HG03439 (cell line): ENCODE results near the gene RAD21L1.
"Not testable (repeated sequence)": the region's sequence is repeated elsewhere in the genome, so short reads cannot be mapped to it uniquely, and the experiment has no call there.

Experiments
- ATAC-seq: cut with Tn5 transposase; IDR thresholded peaks from one replicate; pipeline ENCODE4 v1.9.1; 2021; ENCODE audit warnings: mild to moderate bottlenecking, moderate library complexity; ENCODE audit not compliant: unreplicated experiment

Gene RAD21L1

GRCh38 chr20:1199212-1199873 is 26.5 kb upstream of the RAD21L1 start:
- no peak for ATAC-seq

GRCh38 chr20:1199964-1200363 is 25.9 kb upstream of the RAD21L1 start:
- no peak for ATAC-seq

- no peak for ATAC-seq
Measured at GRCh38 chr20:1202762-1203504, 22.9 kb upstream of the RAD21L1 start, which contains the start of gene C20orf202. Gene C20orf202, plus strand, starts transcription at chr20:1203454. Its CDS starts 132 bp downstream, at chr20:1203586.

- ATAC-seq = no peak
Measured at GRCh38 chr20:1203630-1204029, 22.2 kb upstream of the RAD21L1 start.

- ATAC-seq = no peak
Measured at GRCh38 chr20:1204113-1204512, 21.7 kb upstream of the RAD21L1 start.

GRCh38 chr20:1204576-1204975 is 21.3 kb upstream of the RAD21L1 start:
- ATAC-seq = no peak

- no peak for ATAC-seq
Measured at GRCh38 chr20:1205802-1206201, 20.0 kb upstream of the RAD21L1 start.

- no peak for ATAC-seq
Measured at GRCh38 chr20:1206366-1207148, 19.3 kb upstream of the RAD21L1 start.

- ATAC-seq = no peak
Measured at GRCh38 chr20:1207293-1207878, 18.5 kb upstream of the RAD21L1 start.

GRCh38 chr20:1209447-1210387 is 16.1 kb upstream of the RAD21L1 start:
- no peak for ATAC-seq

- no peak for ATAC-seq
Measured at GRCh38 chr20:1210501-1210900, 15.3 kb upstream of the RAD21L1 start.

- ATAC-seq = no peak
Measured at GRCh38 chr20:1212023-1212422, 13.8 kb upstream of the RAD21L1 start.

- no peak for ATAC-seq
Measured at GRCh38 chr20:1212607-1213396, 13.0 kb upstream of the RAD21L1 start.

- ATAC-seq = no peak
Measured at GRCh38 chr20:1214838-1215261, 11.0 kb upstream of the RAD21L1 start.

GRCh38 chr20:1215386-1216170 is 10.3 kb upstream of the RAD21L1 start:
- no peak for ATAC-seq

GRCh38 chr20:1216527-1217427 is 9.1 kb upstream of the RAD21L1 start:
- ATAC-seq = not testable (repeated sequence)

- ATAC-seq = not testable (repeated sequence)
Measured at GRCh38 chr20:1222750-1223149, 3.1 kb upstream of the RAD21L1 start.
